ENCODE measurements around the gene FXYD1.

Gene FXYD1

GRCh38 chr19:35170359-35171061 is 31.9 kb downstream of the FXYD1 start:
- no peak for TF ChIP-seq ZBTB7A (IDR thresholded peaks at IDR 0.05; ENCODE audit: low read depth)
- TF ChIP-seq EP300 (IDR thresholded peaks at IDR 0.05; ENCODE audit: borderline replicate concordance) = no peak
- no peak for TF ChIP-seq TCF12 (IDR thresholded peaks at IDR 0.05; ENCODE audit: low read depth)
- no peak for TF ChIP-seq USF1 (IDR thresholded peaks at IDR 0.05)
- no peak for TF ChIP-seq REST (IDR thresholded peaks at IDR 0.05; ENCODE audit: low read depth)
- no peak for TF ChIP-seq RAD21 (IDR thresholded peaks at IDR 0.05; ENCODE audit: low read depth)
- TF ChIP-seq FOXM1 (IDR thresholded peaks at IDR 0.05; ENCODE audit: borderline replicate concordance, low read depth) = no peak
- no peak for TF ChIP-seq CEBPB (IDR thresholded peaks at IDR 0.05)

- TF ChIP-seq YY1 (IDR thresholded peaks at IDR 0.05; ENCODE audit: low read depth) (no peak), TCF12 (IDR thresholded peaks at IDR 0.05; ENCODE audit: low read depth) (no peak), RAD21 (IDR thresholded peaks at IDR 0.05; ENCODE audit: low read depth) (no peak), ZBTB7A (IDR thresholded peaks at IDR 0.05; ENCODE audit: low read depth) (no peak), REST (IDR thresholded peaks at IDR 0.05; ENCODE audit: low read depth) (no peak), USF1 (IDR thresholded peaks at IDR 0.05) (no peak)
Measured at GRCh38 chr19:35171730-35172129, 33.1 kb downstream of the FXYD1 start.

- TF ChIP-seq USF1 (IDR thresholded peaks at IDR 0.05) (no peak), TAF1 (IDR thresholded peaks at IDR 0.05; ENCODE audit: low read depth) (no peak), FOXM1 (IDR thresholded peaks at IDR 0.05; ENCODE audit: borderline replicate concordance, low read depth) (no peak), ZBTB7A (IDR thresholded peaks at IDR 0.05; ENCODE audit: low read depth) (no peak), EGR1 (IDR thresholded peaks at IDR 0.05) (no peak), NFIC (IDR thresholded peaks at IDR 0.05) (no peak), EP300 (IDR thresholded peaks at IDR 0.05; ENCODE audit: borderline replicate concordance) (no peak), REST (IDR thresholded peaks at IDR 0.05; ENCODE audit: low read depth) (no peak), MAX (IDR thresholded peaks at IDR 0.05) (no peak), YY1 (IDR thresholded peaks at IDR 0.05; ENCODE audit: low read depth) (no peak), CEBPB (IDR thresholded peaks at IDR 0.05) (no peak), TEAD4 (IDR thresholded peaks at IDR 0.05) (no peak), CREB1 (IDR thresholded peaks at IDR 0.05; ENCODE audit: low read depth) (no peak), RAD21 (IDR thresholded peaks at IDR 0.05; ENCODE audit: low read depth) (no peak), TCF12 (IDR thresholded peaks at IDR 0.05; ENCODE audit: low read depth) (no peak)
Measured at GRCh38 chr19:35174226-35174625, 35.6 kb downstream of the FXYD1 start.

GRCh38 chr19:35176181-35176570 is 37.6 kb downstream of the FXYD1 start:
- TF ChIP-seq MAX (IDR thresholded peaks at IDR 0.05) (no peak), ZBTB7A (IDR thresholded peaks at IDR 0.05; ENCODE audit: low read depth) (no peak)
